ENCODE measurements around the gene GNPNAT1.
"Not testable (repeated sequence)": the region's sequence is repeated elsewhere in the genome, so short reads cannot be mapped to it uniquely, and the experiment has no call there.

Gene GNPNAT1

GRCh38 chr14:52789118-52789517 is 2.3 kb downstream of the GNPNAT1 start:
- no peak for DNase-seq

GRCh38 chr14:52786887-52787286 is 4.5 kb downstream of the GNPNAT1 start:
- no peak for DNase-seq

GRCh38 chr14:52783206-52783605 is 8.2 kb downstream of the GNPNAT1 start:
- no peak for DNase-seq

GRCh38 chr14:52781629-52782028 is 9.8 kb downstream of the GNPNAT1 start:
- no peak for DNase-seq

GRCh38 chr14:52780893-52781292 is 10.5 kb downstream of the GNPNAT1 start:
- no peak for DNase-seq

GRCh38 chr14:52778702-52779101 is 12.7 kb downstream of the GNPNAT1 start:
- DNase-seq = no peak

- no peak for DNase-seq
Observed at GRCh38 chr14:52776816-52777215, 14.6 kb downstream of the GNPNAT1 start.

- no peak for DNase-seq
Observed at GRCh38 chr14:52769887-52770286, 21.5 kb downstream of the GNPNAT1 start.

GRCh38 chr14:52767058-52767833 is 24.2 kb downstream of the GNPNAT1 start:
- DNase-seq = no peak

GRCh38 chr14:52762923-52763322 is 28.5 kb downstream of the GNPNAT1 start:
- DNase-seq = not testable (repeated sequence)

GRCh38 chr14:52759145-52759544 is 32.3 kb downstream of the GNPNAT1 start:
- DNase-seq = no peak

- DNase-seq = no peak
Observed at GRCh38 chr14:52755607-52756316, 35.6 kb downstream of the GNPNAT1 start.

- no peak for DNase-seq
Observed at GRCh38 chr14:52748647-52749292, 42.6 kb downstream of the GNPNAT1 start.

GRCh38 chr14:52741865-52742264 is 49.5 kb downstream of the GNPNAT1 start:
- DNase-seq = no peak

GRCh38 chr14:52740751-52741150 is 50.7 kb downstream of the GNPNAT1 start:
- no peak for DNase-seq

GRCh38 chr14:52738409-52738808 is 53.0 kb downstream of the GNPNAT1 start:
- DNase-seq = no peak

GRCh38 chr14:52735921-52736489 is 55.4 kb downstream of the GNPNAT1 start:
- no peak for DNase-seq

- DNase-seq = no peak
Observed at GRCh38 chr14:52733824-52734223, 57.6 kb downstream of the GNPNAT1 start.

GRCh38 chr14:52730709-52731111 is 60.7 kb downstream of the GNPNAT1 start:
- DNase-seq = no peak

- DNase-seq = peak; percentile 96
Observed at GRCh38 chr14:52729925-52730708, 61.3 kb downstream of the GNPNAT1 start, which contains the start of gene STYX. Gene STYX (plus strand): TSS chr14:52730166. CDS start chr14:52730475, 309 bp downstream.

GRCh38 chr14:52729585-52729924 is 61.9 kb downstream of the GNPNAT1 start:
- DNase-seq = no peak

- not testable (repeated sequence) for DNase-seq
Observed at GRCh38 chr14:52729035-52729434, 62.4 kb downstream of the GNPNAT1 start.

GRCh38 chr14:52727509-52727908 is 63.9 kb downstream of the GNPNAT1 start:
- DNase-seq = not testable (repeated sequence)

Data from CD4-positive, alpha-beta T cell treated with Interferon gamma for 1 hour (primary cell).